CD4-positive, alpha-beta T cell treated with Interferon alpha-2 for 1 hour (primary cell): ENCODE data around the gene SLC6A8.
A peak's percentile ranks its signal among the peaks of the same experiment; 100 is the strongest.

ENCODE experiments used
- DNase-seq, 2 donors: peaks; one replicate each; pipeline ENCODE4 v3.0.0-alpha.2; 2020 to 2022

Gene SLC6A8

DNA sequence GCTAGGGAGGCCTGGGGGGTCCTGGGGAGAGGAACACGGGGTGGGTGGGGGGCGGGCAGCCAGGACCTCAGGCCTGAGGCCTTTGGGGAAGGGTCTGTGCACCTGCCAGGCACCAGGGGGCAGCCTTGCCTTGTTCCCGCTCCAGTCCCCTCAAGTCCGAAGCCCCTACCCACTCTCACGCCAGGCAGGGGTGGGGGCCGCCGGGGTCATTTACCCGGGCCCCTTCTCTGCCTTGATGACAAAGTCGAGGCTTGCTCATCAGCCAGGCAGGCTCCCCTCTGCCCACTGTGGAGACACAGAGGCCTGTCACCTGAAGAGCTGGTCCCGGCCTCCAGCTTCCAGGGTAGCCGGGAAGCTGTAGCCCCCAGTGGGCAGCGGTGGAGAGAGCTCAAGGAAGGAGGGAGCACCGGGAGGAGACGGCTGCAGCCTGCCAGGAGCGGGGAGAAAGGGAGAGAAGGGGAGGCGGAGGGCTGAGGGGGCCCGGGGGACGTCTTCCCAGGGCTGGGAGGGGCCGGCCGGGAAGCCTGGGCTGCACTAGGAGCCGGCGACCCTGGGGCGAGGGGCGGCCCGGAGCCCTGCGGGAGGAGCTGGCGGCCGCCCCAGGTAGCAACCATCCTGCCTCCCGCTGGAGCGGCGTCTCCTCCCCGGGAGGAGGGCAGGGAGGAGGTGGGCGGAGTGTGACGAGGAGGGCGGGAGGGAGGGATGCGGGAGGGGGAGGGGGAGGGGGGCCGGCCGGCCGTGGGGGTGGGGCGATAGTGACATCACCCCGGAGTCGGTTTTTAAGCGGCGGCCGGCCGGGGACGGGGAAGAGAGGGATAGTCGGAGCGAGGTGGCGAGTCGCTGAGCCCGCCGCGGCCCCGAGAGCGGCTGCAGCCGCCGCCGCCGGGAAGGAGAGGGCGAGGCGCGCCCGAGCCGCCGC lies at the start of gene SLC6A8:
Gene SLC6A8, plus strand, starts transcription at position 806 of the 919 bp plus-strand sequence. CDS start 649 bp downstream, outside the sequence.
- peak; percentile 41 to 62 for DNase-seq

DNA sequence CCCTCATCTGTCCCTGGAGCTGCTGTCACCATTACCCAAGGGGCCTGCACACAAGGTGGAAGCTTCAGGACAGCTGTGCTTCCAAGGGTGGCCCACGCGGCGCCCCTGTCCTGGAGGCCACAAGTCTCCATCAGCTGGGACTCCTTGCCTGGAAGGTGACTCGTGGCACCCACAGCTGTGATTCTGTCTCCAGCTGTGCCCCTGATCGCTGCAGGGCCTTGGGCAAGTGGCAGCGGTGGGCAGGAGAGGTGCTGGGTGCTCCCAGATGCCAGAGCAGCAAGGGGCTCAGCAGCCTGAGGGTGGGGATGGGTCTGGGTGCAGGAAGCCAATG lies 49.7 kb upstream of the SLC6A8 start:
- DNase-seq, result no peak

DNA sequence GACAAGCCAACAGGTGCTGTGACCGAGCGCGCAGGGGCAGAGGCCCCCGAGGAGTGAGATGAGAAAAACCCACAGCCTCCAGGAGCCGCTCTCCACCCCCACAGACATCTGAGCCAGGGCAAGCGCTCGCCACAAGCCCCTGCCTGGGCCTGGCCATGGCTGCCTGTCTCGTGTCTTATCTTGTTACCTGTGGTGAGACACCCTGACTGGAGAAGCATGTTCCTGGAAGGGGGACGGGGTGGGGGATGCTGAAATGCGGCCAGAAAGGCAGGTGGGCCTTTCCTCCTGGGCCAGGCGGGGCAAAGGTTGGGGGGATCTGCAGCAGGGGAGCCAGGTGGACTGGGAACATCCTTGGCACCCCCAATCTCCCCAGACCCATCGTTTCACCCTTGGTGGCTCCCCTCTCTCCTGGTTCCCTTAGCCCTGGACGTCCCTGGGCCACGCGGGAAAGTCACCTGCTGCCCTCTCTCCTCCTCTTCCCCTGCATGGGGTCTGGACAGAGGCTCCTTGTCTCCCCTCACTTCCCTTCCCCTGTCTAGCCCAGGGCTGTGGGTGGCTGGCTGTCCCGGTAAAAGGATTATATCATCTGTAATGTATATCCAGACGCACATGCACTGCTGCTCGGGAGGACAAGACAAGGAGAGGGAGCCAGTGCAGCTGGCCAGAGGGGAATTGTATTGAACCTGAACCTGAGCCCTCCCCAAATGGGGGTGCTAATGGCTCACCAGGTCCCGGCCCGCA lies 49.1 kb upstream of the SLC6A8 start:
- DNase-seq, result no peak

DNA sequence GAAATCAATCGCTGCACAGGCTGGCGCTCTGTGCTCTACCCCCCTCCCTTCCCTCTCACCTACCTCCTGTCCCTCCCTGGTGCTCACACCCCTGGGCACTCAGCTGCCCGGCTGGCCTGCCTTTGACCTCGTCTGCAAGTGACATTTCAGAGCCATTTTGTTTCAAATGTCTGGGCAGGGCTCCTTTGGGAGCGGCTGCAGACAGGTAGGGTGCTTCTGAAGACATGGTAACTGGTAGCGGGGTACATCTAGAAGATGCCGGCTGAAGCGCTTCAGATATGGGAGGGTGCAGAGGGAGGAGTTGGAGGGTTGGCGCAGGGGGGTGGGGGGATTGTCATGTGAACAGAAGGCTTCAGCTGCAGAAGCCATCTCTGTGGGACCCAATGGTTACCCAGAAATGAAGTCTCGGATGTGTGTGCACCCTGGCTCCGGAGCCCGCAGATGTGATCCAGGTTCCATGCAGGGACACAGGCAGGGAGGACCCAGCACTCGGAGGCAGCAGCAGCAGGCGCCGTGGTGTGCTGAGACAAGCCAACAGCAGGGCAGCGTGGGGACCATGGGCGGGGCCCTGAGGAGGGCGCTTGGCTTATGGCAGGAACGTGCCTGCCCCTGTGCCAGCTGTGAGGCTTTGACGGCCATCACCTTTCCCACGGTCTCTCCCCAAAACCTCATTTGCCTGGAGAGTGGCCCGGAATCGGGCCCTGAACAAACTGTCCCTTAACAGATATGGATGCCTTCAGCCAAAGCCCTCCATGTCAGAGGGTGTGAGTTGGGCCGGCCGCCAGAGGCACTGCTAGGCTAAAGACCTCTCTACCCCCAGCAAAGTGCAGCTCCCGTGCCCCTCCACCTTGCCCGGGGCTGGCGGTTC lies 48.3 kb upstream of the SLC6A8 start:
- DNase-seq, result no peak

DNA sequence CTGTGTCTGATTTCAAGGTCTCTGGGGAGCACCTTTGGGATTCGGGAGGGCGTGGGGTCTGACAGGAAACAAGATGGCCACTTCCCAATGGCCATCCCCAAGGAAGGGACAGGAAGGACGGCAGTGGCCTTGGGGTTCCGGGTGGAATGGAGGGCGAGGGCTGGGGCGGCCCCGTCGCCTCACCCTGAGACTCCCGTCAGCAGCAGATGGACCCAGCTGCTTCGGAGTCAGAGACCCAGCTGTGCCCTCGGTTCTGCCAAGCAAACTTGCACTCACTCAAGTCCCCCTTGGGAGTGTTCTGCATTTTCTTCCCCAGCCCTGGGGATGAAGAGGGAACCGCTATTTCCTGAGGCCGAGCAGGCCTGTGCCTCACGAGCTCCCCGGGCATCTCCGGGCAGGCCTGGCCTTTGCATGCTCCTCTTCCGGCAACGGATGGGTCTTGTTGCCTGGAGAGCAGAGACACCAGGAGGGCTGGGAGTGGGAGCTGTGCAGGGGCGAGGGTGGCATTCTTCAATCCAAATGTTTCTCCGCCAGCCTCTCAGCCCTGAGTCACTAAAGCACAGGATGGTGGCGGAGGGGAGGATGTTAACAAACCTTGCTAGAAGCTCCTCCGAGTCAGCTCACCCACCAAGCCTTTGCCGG lies 47.6 kb upstream of the SLC6A8 start:
- DNase-seq, result no peak

DNA sequence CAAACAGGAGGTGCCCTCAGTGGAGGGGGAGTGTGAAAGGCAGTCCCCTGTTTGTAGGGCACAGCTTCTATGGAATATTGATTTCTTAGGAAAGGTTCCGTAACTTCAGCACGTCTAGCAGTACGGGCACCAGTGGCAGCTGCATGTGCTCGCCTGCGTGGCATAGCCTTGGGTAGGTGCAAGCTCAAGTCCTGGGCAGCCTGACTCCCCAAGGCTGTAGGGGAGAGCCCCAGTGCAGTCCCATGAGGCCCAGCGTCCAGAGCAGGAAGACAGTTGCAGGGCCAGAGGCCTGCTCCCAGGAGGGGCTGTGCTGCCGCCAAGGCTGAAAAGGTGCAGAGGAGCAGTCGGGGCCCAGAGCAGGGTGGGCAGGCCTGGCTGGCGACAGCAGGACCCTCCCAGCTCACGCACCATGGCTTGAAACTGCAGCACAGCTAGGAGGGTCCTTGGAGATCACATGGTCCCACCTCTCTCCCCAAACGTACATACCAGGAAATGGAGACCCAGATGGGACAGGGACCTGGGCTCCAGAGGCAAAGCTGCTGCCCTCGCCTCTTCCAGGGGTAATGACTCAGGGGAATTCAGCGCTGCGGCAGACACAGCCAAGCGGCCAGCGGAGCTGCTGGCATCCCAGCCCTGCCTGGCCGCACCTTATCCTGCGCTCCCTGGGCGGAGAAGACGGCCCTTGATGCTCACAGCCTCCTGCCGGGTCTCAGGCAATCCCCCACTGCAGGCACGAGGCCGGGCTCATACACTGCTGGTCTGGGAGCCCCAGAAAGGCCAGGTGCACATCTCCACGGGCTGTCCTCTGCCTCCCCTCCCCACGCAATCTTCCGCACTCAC lies 46.8 kb upstream of the SLC6A8 start:
- DNase-seq, result no peak

DNA sequence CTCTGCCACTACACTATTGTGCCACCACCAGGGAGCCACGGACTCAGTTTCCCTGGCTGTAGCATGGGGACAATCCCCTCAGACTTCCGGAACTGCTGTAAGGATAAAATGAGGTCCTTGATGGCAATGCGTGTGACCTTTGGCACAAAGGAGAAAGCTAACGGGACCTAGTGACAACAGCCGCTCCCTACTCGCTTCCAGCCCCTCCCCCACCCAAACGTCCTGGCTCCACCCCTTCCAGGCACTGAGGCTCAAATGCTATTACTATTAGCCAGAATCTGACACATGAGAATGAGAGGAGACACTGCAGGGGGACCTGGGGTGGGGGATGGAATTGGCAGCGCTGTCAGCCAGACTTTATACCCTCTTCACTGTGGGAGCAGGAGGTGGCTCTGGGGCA lies 46.1 kb upstream of the SLC6A8 start:
- no peak for DNase-seq

DNA sequence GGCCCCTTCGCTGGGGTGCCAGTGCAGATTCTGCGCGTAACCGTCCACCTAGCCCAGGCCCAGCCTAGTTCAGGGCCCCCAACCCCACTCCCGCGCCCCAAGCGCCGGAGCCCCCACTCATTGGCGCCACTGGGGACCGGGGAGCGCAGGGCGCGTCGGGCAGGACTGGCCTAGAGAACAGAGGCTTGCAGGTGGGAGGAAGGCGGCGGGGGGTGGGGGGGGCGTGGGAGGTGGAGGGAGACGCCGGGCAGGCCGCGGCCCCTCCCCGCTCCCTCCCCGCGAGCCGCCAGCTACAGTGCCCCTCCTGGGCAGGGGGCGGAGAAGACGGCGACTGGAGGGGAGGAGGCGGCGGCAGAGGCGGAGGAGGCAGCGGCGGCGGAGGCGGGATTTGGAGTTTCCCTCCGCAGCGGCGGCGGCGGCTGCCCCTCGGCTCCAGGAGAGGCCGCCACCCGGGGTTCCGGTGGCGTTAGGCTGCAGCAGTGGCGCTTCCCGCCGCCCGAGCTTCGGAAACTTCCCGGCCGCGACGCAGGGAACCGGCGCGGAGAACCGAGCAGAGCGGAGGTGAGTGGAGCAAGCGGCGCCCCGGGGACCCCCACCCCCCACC lies 45.6 kb upstream of the SLC6A8 start:
- peak in 1 of 2 donors; percentile 4 for DNase-seq

DNA sequence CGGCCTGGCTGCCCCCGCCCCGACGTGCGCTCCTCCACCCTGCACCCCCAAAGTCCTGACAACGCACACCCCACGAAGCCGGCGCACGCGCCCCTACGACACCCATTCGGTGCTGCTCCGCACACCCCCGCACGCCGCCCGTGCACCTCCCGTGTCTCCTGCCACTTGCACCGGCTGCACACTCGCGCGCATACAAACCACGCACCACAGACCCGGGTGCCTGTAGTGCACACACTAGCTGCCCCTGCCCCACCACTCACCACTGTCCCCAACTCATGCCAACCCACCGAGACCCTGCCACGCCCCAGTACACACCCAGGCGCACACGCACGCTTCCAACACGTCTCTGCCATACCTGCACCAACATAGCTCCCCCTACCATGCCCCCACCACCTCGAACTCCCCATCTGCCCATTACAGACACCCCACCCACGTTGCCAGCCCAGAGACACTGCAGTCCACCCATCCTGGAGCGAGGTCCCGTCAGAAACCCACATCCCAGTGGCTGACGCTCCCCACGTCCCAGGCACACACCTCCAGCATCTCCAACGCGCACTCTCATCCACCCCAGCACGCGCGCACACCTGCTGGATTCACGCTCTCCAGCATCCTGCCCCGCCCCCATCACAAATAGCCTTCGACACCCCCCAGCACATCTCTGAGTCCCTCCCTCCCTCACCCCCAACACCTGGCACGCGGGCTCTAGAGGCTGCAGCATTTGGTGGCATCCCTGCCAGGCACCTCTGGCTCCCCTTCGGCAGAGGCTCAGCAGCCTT lies 44.9 kb upstream of the SLC6A8 start:
- no peak for DNase-seq

DNA sequence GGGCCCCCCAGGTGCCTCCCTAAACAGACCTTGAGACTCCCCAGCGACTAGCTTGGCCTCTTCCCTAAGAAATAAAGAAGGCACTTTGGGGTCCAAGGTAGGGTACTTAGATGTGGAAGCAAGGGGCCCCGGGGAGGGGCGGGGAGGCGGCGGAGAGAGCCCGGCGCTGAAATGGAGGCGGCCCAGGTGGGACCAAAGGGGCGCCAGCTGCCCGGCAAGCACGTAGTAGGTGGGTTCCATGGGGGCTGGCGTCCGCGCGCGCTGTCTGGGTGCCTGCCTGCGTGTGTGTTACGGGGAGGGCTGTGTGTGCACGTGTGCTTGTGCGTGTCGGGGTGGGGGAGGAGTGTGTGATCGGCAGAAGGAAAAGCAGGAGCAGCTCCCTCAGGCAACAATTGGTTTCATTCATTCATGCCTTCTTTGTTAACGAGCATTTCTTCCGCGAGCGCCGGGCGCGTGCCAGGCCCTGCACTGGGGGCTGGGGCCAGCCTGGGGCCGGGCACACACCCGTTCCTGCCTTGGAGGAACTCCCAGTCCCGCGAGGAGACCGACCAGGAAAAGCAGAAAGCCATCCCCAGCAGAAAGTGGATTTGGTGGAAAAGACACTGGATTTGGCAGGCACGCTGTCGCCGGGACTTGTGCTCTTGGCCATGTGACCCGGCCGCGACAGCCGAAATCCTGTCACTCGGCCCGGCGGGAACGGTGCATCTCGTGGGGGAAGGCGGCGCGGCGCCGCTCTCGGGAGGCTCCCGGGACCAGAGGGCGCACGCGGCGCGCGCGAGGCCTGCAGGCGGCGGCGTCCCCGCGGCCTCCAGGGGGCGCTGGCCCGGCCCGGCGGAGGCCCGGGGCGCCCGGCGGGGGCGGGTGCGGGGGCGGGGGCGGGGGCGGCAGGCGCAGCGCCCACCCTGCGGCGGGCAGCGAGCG lies 44.0 kb upstream of the SLC6A8 start:
- peak in 1 of 2 donors; percentile 7 for DNase-seq

DNA sequence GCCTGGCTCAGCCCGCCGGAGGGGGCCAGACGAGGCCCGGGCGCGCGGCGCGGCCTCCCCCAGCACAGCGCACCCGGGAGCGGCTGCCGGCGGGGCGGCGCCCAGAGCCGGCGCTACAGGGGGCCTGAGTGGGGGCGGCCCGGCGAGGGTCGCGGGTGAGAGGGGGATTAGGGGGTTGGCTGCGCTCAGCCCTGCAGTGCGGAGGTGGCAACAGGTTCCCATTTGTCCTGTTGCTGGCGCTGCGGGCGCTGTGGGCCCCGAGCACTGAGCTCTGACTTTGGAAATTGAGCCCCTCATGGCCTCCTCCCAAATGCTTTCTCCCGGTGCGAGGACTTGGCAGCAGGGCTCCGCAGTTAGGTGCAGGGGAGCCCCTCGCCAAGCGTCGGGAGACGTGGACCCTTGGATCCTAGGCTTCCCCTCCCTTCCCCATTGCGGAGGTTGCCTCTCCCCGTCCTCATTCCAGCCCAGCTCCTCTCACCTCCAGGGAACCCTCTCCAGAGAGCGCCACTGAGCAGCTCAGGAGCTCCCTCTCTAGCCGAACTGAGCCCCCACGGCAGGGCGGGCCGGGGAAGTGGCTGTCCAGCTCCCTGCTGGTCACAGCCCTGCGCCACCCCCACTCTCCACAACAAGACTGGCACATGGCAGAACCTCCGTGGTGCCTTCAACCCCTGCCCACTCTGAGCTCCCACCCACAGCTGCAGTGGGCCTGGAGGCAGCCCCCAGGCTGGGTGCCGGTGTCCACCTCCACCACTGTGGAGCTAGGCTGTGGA lies 43.2 kb upstream of the SLC6A8 start:
- DNase-seq, result no peak

DNA sequence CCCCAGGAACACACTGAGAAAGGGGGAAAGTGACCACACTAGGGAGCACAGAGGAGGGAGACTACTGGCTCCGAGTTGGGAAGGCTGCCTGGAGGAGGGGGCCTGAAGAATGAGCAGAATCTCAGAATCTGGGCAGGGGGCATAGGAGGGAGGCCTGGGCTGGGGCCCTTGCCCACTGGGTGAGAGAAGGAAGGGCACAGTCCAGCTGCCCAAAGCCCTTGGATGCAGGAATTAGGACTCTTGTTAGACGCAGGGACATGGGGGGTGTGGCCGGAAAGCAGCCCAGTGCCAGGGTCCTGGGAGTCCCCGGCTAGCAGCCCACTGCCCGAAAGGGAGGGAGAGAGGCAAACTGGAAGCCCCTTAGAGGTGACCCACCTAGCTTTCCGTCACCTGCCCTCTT lies 42.6 kb upstream of the SLC6A8 start:
- DNase-seq, result no peak

DNA sequence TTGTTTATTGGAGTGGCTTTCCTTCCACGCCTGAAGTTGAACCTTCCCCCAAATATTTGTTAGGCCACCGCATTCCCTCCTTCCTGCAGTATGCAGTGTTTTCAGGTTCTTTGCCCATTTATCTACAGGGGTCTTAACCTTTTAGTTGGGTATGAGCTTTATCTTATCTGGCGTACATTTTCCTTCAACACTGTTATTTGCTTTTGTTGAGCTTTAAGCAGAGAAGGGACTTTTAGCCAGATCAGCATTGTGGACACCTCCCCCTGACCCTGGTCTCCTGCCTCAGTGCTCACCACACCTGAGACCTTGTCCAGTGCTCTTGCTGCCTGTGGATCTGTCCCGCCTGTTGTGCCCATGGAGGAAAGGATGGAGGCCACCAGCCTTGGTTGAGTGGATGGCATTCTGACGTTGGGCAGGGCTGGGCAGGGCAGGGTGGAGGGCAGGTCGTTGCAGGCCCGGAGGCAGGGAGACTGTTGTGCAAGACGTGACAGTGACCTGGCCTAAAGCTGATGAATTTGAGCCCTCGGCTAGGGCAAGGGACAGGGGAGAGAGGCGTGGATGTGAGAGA lies 41.7 kb upstream of the SLC6A8 start:
- DNase-seq, result no peak

DNA sequence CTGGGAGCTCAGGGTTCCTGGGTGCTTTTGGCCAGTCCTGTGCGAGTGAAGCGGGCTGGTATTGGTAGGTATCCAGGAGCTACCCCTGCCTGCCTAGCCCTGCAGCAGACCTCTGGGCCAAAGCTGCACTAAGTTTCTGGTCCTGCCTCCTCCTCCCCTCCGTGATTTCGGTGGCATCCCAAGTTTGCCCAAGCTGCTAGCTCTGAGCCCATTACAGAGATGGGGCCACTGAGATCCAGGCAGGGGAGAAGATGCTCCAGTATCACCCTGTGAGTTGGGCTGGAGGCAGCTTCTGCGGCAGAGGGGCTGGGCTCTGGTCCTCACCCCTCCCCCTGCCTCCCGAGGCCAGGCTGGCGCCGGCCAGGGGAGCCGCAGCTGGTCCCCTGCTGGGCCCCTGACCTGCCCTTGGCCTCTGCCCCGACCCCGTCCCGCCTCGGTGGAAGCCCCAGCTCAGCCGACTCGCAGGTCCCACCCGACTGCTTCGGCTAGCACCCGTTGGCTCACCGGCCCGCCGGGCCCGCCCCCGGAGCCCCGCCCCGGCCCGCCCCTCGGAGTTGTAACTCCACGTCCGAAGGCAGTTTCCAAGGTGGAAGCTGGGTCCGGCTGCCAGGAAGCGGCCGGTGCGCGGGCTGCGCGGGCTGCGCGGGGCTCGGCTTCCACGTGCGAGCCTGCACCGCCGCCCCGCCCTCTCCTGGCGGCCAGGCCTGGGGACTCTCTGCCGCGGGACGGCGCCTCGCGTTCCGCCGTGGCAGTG lies 40.9 kb upstream of the SLC6A8 start, which contains the start of gene DUSP9:
Gene DUSP9, plus strand, starts transcription at position 584 of the 754 bp plus-strand sequence. CDS start 751 bp downstream, outside the sequence.
- DNase-seq, result peak in 1 of 2 donors; percentile 5

DNA sequence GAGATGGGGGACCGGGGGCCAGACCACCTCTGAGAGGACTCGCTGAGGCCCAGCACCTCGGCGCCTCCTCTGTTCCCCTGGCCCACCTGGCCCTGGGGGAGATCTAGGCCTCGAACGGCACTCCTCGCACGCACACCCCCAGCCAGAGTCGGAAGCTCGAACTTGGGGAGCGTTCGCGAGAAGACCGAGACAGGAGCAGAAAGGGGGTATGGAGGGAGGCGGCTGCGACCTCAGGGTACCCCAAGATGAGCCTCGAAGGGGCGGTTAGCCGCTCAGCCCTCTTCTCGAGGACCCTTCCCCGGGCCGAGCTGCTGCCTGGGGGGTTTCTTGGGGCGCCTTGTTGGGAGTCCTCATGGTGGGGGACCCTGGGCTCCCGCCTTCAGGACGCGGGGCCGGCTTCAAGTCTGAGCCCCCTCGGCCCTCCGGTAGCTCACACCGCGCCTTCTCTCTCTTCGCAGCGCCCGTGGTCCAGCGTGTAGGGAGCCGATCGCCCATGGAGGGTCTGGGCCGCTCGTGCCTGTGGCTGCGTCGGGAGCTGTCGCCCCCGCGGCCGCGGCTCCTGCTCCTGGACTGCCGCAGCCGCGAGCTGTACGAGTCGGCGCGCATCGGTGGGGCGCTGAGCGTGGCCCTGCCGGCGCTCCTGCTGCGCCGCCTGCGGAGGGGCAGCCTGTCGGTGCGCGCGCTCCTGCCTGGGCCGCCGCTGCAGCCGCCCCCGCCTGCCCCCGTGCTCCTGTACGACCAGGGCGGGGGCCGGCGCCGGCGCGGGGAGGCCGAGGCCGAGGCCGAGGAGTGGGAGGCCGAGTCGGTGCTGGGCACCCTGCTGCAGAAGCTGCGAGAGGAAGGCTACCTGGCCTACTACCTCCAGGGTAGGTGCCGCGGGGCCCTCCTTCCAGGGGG lies 40.0 kb upstream of the SLC6A8 start:
- no peak for DNase-seq
